LNCaP clone FGC (cell line): ENCODE results near the gene CD36.

Experiments
- DNase-seq: peaks from one replicate; pipeline ENCODE4 v3.0.0-alpha.2; 2011; ENCODE audit warnings: low read depth
- H3K4me3 ChIP-seq: 2 replicates; pipeline ENCODE4 v1.5.1; 2011; ENCODE audit warnings: mild to moderate bottlenecking, low read depth, low read length, control low read depth
- TF ChIP-seq, protein P1 (sequence below): IDR thresholded peaks from 2 replicates; pipeline ENCODE4 v1.5.1; 2012; ENCODE audit warnings: mild to moderate bottlenecking; ENCODE audit not compliant: control insufficient read depth, insufficient read depth; ENCODE audit errors: extremely low read depth

CD36 gene

GRCh38 chr7:80707318-80707717, 68.9 kb downstream of the CD36 start:
- TF ChIP-seq, protein P1, sequence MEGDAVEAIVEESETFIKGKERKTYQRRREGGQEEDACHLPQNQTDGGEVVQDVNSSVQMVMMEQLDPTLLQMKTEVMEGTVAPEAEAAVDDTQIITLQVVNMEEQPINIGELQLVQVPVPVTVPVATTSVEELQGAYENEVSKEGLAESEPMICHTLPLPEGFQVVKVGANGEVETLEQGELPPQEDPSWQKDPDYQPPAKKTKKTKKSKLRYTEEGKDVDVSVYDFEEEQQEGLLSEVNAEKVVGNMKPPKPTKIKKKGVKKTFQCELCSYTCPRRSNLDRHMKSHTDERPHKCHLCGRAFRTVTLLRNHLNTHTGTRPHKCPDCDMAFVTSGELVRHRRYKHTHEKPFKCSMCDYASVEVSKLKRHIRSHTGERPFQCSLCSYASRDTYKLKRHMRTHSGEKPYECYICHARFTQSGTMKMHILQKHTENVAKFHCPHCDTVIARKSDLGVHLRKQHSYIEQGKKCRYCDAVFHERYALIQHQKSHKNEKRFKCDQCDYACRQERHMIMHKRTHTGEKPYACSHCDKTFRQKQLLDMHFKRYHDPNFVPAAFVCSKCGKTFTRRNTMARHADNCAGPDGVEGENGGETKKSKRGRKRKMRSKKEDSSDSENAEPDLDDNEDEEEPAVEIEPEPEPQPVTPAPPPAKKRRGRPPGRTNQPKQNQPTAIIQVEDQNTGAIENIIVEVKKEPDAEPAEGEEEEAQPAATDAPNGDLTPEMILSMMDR, result no peak
- no peak for DNase-seq
- no peak overlapping the region for H3K4me3 ChIP-seq

DNA sequence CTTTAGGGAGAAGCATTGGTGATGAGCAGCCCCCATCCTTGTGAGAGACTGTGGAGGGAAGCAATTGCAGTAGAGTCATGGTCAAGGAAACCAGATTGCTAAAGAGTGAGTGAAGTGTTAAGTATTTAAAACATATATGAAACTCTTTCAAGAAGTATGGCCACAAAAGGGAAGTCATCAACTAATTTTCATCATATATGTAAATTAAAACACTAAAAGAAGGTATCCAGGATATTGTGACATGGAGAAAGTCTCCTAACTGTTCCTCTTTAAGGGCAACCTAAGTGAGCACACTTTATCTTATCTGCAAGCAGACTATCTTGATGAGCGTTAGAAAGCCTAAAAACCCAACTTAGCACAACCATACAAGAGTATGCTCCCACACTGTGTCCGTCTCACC, 69.7 kb downstream of the CD36 start:
- DNase-seq, result no peak
- no peak overlapping the region for H3K4me3 ChIP-seq
- TF ChIP-seq, protein P1, result no peak

DNA sequence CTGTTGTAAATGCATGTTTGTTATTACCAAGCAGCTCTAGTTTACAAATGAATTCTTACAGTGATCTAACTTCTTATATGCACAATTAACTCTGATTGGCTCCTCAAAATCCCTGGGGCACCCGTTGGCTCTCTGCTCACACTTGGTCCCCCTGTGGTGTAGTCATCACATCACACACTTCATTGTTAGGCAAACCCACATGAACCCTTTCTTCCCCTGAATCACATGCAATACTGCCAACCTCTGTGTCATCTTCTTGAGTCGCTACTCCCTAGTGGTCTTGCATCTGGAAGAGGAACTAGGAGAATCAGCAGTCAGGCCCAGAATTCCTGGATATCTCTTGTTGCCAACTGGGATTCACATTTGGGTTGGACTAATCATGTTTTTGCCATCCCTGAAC, 73.1 kb downstream of the CD36 start:
- no peak overlapping the region for H3K4me3 ChIP-seq
- no peak for DNase-seq
- TF ChIP-seq, protein P1, result no peak

GRCh38 chr7:80719261-80719660, 80.8 kb downstream of the CD36 start:
- TF ChIP-seq, protein P1, result no peak
- DNase-seq, result no peak
- no peak overlapping the region for H3K4me3 ChIP-seq

GRCh38 chr7:80720146-80720545, 81.7 kb downstream of the CD36 start:
- DNase-seq, result no peak
- TF ChIP-seq, protein P1, result no peak
- H3K4me3 ChIP-seq, result no peak overlapping the region

DNA sequence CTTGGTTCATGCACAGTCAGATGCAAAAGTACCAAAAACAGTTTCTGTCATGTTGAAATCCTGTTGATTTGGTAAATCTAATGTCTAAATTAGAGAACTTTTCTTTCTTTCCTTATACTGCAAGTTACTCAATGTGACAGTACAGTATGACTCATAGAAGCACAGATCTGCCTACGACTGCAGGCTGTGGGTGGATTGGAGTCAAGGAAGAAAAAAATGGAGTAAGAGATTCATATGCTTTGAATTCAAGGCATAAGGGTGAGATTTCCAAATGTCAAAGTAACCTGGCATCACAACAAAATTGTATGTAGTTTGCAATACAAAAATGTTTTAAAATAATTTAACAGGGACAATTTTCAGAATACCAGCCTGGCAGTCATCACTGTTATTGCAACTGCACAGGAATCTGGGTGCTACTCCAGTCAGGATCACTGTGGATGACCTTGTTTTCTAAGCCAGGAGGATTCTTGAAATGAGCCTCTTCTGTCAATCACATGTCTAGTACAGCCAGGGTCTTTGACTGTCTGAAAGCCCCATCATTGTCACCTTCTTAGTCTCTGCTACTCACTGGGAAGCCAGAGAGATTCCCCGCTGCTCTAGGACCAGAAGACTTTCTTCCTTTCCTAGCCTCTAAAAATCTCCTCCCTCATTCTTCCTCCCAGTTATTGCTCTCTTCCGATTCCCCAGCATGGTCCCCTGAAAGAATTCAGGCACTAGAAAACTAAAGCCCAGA, 83.6 kb downstream of the CD36 start:
- DNase-seq, result no peak
- TF ChIP-seq, protein P1, result no peak
- no peak overlapping the region for H3K4me3 ChIP-seq
